ENCODE measurements around the gene ADAMTS16.

The ADAMTS16 gene

DNA sequence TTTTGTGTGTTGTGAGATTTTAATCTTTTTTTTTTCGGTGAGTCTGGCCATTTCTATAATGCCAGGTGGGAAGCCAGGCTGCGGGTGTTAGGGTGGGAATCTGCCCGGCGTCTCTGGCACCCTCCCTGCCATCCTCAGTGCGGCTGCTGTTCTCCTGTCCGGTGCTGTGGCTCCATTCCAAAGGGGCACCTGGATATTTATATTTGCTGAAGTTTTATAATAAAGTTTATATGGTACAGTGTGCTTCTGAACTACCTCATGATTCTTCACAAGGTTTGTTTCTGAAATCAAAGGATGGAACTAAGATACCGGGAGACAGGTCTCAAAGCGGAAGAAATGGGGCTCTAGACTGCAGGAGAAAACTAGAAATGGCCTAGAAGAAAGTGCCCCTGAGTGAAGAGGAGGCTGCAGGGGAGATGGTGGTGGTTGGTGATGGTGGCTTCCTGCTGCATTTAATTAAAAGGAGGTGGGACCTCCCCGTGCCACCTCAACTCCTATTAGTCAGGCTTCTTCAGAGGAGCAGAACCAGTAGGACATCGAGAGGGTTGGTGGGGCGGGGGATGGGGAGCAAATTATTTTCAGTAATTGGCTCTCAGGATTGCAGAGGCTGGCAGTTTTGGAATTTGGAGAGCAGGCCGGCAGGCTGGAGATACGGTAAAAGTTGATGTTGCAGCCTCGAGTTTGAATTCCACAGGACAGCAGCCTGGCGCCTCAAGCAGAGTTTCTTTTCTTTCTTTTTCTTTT, 180.1 kb downstream of the ADAMTS16 start:
- peak; percentile 45 for DNase-seq

DNA sequence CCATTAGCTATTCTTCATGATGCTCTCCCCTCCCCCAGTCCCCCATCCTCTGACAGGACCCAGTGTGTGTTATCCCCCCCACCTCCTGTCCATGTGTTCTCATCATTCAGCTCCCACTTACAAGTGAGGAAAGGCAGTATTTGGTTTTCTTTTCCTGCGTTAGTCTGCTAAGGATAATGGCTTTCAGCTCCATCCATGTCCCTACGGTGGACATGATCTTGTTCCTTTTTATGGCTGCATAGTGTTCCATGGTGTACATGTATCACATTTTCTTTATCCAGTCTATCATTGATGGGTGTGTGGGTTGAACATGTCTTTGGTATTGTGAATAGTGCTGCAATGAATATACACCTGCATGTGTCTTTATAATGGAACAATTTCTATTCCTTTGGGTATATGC, 181.0 kb downstream of the ADAMTS16 start:
- DNase-seq, result no peak

DNA sequence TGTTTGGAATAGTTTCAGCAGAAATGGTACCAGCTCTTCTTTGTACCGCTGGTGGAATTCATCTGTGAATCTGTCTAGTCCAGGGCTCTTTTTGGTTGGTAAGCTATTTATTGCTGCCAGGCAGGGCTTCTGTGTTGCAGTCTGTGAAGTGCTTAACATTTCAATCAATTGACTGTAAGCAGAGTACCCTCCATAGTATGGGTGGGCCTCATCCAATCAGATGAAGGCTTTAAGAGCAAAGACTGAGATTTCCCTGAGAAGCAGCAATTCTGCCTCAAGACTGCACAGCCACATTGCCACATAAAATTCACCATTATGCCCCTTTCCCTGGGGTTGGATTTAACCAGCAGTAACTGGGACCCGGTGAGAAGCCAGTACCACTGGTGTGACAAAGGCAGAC, 183.4 kb downstream of the ADAMTS16 start:
- no peak for DNase-seq

GRCh38 chr5:5326115-5326758, 186.1 kb downstream of the ADAMTS16 start:
- DNase-seq, result peak; percentile 49

DNA sequence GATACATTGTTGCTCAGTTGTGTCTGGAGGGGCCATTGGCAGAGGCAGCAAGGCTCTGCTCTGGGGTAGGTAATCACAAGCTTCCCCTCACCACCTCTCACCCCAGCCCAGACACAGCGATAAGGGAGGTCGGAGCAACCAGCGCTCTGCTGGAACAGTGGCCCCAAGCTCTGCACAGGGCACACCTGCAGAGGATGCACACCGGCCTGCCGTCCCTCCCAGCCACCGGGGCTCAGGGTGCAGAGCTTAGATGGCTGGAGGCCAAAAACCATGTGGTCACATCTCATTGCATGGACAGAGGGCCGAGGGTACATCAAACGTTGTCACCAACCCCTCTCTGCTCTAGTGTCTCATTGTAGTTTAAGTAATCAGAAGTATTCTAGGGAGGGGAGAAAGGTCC, 187.0 kb downstream of the ADAMTS16 start:
- no peak for DNase-seq

- DNase-seq, result no peak
Measured at GRCh38 chr5:5330728-5331452, 190.8 kb downstream of the ADAMTS16 start.

GRCh38 chr5:5331848-5332247, 191.7 kb downstream of the ADAMTS16 start:
- peak; percentile 35 for DNase-seq

DNA sequence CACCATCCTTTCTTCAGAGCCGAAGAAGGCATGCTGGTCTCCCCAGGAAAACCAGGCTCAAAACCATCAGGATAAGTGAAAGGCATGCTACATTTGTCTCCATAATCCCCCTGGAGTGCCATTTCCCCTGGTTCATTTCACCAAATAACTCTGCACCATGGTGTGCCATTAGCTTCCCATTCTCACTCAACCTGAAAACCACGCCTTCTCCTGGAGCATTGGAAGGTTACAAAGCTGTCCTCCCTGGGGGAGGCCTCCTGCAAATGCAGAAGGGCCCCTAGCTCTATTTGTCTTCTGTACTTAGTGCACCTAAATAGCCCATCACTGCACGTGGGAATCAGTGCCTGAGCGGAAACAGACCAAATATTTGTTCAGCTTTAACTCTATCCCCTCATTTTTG, 192.2 kb downstream of the ADAMTS16 start:
- peak; percentile 41 for DNase-seq

DNA sequence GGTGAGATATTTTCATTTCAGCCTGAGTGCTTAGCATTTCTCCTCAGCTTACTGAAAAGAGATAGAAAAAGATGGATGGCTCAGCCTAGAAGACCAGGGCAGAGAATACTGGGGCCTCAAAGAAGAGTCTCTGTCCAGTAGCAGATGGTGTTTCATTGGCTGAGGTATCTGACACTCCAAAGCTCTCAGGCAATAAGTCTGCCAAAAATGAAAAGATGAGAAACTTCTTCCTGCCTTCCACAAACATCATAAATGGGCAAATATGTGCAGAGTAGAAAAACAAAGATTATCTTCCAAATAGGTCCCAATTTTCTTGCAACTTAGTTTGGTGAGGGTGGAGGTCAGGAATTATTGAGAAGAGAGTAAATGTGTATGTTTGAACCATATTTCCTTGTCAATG, 195.0 kb downstream of the ADAMTS16 start:
- DNase-seq, result no peak

- DNase-seq, result peak; percentile 45
Measured at GRCh38 chr5:5335700-5336264, 195.7 kb downstream of the ADAMTS16 start.

GRCh38 chr5:5339257-5339656, 199.1 kb downstream of the ADAMTS16 start:
- no peak for DNase-seq

- peak; percentile 84 for DNase-seq
Measured at GRCh38 chr5:5340206-5340729, 200.1 kb downstream of the ADAMTS16 start.

DNA sequence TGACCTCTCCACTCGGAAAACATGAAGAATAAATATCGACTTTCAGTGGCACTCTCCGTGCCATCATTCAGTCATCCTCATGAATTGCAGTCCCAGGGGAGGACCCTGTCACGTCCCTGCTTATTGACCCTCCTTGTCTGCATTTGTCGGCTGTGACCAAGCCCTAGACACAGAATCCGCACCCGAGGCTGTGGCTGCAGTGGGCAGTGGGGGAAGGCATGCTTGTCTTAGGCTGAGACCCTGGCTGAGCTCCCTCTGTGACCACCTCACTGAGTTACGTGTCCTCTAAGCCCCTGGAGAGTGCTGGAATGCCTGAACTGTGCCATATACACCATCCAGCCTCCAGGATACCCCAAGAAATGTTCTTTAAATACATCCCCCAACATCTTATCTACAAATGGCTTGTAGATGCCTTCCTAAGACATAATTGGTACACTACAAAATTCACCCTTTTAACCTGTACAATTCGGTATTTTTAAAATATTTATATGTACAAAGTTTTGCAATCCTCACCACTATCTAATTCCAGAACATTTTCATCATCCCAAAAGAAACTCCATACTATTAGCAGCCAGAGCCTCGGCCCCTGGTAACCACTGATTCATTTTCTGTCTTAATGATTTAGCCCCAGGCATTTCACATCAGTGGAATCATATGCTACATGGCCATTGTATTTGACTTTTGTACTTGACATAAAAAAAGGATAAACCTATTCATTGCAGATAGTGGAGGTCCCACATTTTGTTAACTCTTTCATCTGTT, 201.6 kb downstream of the ADAMTS16 start:
- no peak for DNase-seq

- DNase-seq, result no peak
Measured at GRCh38 chr5:5342784-5343183, 202.7 kb downstream of the ADAMTS16 start.

- peak; percentile 46 for DNase-seq
Measured at GRCh38 chr5:5343568-5343967, 203.4 kb downstream of the ADAMTS16 start.

- no peak for DNase-seq
Measured at GRCh38 chr5:5344051-5344571, 204.0 kb downstream of the ADAMTS16 start.

DNA sequence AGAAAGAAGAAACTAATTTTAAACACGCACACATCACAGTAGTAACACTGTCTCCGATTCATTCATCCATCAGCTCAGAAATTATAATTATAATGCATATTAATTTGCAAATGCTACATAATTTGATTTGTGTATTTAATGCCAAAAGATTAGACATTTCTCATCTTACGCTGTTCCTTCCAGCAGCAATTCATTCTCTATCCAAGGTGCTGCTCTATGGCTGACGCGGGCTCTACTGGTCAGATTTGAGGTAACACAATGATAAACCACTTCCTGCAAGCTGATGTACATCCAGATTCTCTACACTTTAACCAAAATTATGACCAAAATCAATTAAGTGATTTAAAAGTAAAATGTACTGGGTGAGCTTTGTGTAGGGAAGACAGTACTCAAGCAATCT, 204.5 kb downstream of the ADAMTS16 start:
- no peak for DNase-seq

DNA sequence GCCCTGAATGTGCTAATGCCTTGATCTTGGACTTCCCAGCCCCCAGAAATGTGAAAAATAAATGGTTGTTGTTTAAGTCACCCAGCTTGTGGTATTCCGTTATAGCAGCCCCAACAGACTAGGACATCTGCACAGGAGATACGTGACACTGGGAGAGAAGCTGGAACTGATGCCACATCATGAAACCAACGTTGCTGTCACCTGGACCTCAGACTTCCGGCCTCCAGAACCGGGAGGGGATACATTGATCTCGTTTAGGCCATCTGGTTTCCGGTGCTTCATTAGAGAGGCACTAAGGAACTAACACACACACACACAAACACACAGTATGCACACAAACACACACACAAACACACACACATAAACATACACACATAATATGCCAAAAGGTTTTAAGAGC, 207.3 kb downstream of the ADAMTS16 start:
- DNase-seq, result no peak

DNA sequence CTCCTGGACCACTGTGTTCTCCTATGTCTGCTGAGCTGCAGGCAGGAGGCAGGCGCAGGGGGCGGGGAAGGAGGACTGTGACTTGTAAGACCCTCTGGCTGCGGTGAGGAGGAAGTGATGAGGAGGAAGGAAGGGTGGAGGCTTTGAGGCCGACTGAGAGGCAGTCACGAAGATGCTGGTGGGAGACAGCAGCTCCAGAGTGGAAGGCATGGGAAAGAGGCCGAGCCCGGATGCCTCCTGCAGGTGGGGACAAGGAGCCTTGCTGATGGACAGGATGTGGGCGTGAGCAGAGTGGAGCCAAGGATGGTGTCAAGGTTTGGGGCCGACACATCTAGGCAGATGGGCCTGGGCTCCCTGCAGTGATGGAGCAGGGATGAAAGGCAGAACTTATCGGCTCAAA, 208.0 kb downstream of the ADAMTS16 start:
- DNase-seq, result no peak

GRCh38 chr5:5348576-5348975, 208.4 kb downstream of the ADAMTS16 start:
- no peak for DNase-seq

DNA sequence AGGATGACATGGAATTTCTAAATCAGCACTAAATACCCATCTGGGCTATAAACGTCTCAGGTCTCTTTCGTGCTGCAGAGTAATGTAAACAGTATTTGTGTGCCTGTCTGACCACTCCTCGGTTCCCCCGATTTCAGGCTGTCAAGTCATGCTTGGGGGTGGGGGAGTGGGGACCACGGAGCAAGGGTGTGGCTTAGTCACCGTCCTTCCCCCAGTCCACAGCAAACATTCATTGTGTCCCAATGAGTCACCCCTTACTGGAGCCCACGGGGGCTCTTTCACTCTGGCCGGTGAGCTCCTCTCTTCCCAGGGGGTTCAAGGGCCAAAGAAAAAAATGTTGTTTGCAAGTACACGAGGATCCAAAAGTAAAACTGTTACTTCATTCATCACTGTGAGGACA, 210.0 kb downstream of the ADAMTS16 start:
- no peak for DNase-seq

DNA sequence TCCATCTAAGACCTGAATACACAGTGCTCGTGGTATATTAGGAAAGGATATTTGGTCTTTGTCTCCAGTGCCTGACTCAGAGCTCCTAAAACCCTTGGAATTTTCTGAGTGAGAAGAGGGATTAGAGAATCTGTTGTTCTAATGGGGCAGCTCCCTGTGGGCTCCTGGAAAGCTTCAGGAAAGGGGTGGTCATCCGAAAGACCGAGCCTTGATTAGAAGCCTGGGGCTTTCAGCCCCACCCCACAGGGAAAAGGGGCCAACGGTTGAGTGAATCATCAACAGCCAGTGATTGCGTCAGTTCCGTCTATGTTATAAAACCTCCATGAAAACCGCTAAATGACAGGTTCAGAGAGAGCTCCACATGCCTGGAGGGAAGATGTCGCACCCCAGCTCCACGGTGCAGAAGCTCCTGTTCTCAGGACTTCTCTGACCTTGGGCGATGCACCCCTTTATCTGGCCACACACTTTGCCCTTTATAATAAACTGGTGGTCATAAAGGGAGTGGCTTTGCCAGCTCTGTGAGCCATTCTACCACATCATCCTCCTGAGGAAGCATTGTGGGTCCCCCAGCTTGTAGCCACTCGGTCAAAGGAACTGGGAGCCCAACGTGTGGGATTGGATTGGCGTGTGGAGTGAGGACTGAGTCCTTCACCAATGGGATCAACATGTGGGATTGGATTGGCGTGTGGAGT, 211.3 kb downstream of the ADAMTS16 start:
- peak; percentile 18 for DNase-seq
